IPS-NIHi7 (cell line): ENCODE results near the gene CTDSPL2.
"Not testable (repeated sequence)": the region's sequence is repeated elsewhere in the genome, so short reads cannot be mapped to it uniquely, and the experiment has no call there.

ENCODE experiments used
- DNase-seq: peaks from one replicate; pipeline ENCODE4 v3.0.0; 2012; ENCODE audit warnings: mixed read lengths; ENCODE audit errors: extremely low spot score

Gene CTDSPL2

GRCh38 chr15:44426975-44427755 is at the start of gene CTDSPL2:
CTDSPL2 (plus strand) TSS chr15:44427629; CDS start chr15:44459015, 31,386 bp downstream.
- peak; percentile 96 for DNase-seq

DNA sequence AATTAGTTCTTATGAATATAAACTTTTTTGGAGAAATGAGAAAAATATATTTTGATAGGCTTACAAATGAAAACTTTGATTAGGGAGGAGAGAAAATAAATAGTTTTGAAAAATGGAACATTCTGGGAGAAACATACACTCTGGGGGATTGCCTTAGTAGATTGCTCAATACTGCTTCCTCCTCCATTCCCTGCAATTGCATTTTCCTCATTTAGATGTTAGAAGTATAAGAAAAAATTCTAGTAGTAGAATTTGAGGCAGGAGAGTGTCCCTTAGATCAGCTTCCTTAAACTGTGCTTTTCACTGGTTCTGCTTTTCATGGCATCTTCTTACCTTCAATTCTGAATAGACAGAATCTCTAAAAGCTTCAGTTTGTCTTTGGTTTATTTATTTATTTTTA is 46.2 kb upstream of the CTDSPL2 start:
- no peak for DNase-seq

DNA sequence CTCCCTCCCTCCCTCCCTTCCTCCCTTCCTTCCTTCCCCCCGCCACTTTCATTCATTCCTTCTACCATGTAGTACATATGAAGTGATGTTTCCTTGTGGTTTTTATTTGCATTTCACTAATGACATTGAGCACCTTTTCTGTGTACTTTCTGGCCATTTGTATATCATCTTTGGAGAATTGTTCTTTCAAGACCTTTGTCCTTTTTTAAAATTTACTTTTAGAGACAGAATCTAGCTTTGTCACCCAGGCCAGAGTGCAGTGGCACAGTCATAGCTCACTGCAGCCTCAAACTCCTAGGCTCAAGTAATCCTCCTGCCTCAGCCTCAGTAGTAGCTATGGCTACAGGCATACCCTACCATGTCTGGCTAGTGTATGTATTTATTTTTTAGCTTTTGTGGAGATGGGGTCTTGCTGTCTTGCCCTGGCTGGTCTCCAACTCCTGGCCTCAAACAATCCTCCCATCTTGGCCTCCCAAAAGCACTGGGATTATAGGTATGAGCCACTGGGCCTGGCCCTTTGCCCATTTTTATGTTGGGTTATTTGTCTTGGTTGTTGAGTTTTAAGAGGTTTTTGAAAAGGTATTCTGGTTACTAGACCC is 42.0 kb upstream of the CTDSPL2 start:
- DNase-seq = no peak

- no peak for DNase-seq
These were observed 33.4 kb upstream of the CTDSPL2 start for GRCh38 chr15:44394062-44394461.

DNA sequence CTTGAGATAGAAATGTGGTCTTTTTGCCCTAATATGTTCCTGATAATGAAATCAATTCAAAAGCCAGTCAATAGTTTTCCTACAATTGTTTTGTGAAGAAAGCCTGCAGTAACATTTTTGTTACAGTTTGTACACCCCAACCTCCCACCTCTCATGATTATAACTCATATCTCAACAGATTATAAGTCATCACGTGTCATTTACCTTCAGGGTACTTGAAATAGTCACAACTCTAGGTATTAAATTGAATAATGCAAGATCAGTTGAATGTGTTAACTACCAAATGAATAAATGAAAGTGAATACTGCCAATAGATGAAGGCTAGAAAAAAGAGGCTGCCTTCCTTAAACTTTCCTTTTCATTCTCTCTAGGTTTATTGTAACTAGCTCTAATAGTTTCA is 32.9 kb upstream of the CTDSPL2 start:
- no peak for DNase-seq

GRCh38 chr15:44397869-44398268 is 29.6 kb upstream of the CTDSPL2 start:
- no peak for DNase-seq

DNA sequence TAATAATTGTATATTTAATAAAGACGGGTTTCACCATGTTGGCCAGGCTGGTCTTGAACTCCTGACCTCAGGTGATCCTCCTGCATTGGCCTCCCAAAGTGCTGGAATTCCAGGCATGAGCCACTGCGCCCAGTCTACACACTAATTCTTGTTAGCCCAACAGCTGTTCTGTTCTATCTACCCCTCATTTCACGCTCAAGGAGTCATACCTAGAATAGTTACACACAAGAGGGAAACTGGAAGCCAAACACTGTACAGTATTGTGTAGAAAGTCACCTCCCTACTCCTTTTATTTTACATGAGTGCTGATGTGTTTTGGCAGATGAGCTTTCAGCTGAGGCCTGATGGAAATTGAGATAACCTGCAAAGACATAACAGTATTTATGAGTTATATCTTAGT is 13.4 kb upstream of the CTDSPL2 start:
- DNase-seq = no peak

DNA sequence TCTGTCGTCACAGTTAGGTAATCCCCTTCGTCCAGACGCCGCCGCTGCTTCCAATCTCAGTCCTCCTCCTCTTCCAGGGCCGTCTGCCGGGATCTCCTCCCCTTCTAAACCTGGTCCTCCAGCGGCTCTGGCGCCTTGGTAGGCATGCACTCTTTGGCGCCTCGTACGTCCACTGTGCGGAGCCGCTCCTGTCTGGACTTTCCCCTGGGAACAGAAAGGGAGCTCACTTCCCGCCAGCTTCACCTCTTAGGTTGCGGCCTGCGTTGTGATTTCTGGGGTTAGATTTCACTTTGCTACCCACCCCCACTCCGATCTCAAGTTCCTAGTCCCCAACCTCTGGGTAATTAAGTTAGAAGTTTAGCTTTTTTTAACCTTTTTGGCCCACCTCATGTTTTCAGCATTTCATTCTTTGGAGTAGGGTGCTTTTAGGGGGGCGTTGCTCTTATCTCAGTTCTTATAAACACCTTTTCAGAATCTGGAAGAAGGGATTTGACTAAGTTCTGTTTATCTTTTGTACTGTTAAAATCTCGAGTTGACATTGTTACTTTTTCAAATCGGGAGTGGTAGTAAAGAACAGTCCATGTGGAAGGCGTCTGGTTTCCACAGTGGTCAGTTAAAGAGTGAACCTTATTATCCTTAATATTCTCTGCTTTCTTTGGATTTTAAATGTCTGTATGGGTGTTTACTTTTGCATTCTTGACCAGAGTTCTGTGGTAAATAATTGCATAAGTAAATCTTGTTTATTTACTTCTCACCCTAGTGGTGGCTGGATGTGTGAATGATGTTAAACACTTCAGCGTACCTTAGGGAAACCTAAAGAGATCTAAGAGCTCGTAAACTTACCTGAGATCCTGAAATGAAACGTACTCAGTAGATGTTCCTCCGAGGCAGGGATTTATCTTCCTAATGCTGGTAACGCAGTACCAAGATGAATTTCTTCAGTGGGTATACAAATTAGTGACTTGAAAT is 611 bp downstream of the CTDSPL2 start:
- peak; percentile 37 for DNase-seq

GRCh38 chr15:44435893-44436667 is 8.7 kb downstream of the CTDSPL2 start:
- no peak for DNase-seq

- DNase-seq = no peak
These were observed 11.0 kb downstream of the CTDSPL2 start for GRCh38 chr15:44438402-44438801.

- peak; percentile 31 for DNase-seq
These were observed 13.7 kb downstream of the CTDSPL2 start for GRCh38 chr15:44441095-44441501.

GRCh38 chr15:44443515-44443914 is 16.1 kb downstream of the CTDSPL2 start:
- DNase-seq = no peak

- no peak for DNase-seq
These were observed 20.4 kb downstream of the CTDSPL2 start for GRCh38 chr15:44447772-44448376.

- no peak for DNase-seq
These were observed 22.7 kb downstream of the CTDSPL2 start for GRCh38 chr15:44450172-44450571.

DNA sequence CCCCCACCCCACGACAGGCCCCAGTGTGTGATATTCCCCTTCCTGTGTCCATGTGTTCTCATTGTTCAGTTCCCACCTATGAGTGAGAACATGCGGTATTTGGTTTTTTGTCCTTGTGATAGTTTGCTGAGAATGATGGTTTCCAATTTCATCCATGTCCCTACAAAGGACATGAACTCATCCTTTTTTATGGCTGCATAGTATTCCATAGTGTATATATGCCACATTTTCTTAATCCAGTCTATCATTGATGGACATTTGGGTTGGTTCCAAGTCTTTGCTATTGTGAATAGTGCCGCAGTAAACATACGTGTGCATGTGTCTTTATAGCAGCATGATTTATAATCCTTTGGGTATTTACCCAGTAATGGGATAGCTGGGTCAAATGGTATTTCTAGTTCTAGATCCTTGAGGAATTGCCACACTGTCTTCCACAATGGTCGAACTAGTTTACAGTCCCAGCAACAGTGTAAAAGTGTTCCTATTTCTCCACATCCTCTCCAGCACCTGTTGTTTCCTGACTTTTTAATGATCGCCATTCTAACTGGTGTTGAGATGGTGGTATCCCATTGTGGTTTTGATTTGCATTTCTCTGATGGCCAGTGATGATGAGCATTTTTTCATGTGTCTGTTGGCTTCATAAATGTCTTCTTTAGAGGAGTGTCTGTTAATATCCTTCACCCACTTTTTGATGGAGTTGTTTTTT is 26.3 kb downstream of the CTDSPL2 start:
- DNase-seq = not testable (repeated sequence)

GRCh38 chr15:44458429-44458828 is 31.0 kb downstream of the CTDSPL2 start:
- DNase-seq = no peak

GRCh38 chr15:44468709-44469385 is 41.4 kb downstream of the CTDSPL2 start:
- no peak for DNase-seq

GRCh38 chr15:44471885-44472455 is 44.5 kb downstream of the CTDSPL2 start:
- DNase-seq = no peak

- no peak for DNase-seq
These were observed 51.9 kb downstream of the CTDSPL2 start for GRCh38 chr15:44479343-44479742.
